ENCODE measurements around the gene GOLGA3. TPM values are rescaled to one million over a fixed set of nuclear protein-coding genes. Genes with fewer than 3 reads are reported as not detected.

GOLGA3 gene
- total RNA-seq, 5 donors from 2014 or later (not counting 1 experiment from before 2014, with no cell fraction given): 49.1 to 77.9 (median 67.4) TPM

DNA sequence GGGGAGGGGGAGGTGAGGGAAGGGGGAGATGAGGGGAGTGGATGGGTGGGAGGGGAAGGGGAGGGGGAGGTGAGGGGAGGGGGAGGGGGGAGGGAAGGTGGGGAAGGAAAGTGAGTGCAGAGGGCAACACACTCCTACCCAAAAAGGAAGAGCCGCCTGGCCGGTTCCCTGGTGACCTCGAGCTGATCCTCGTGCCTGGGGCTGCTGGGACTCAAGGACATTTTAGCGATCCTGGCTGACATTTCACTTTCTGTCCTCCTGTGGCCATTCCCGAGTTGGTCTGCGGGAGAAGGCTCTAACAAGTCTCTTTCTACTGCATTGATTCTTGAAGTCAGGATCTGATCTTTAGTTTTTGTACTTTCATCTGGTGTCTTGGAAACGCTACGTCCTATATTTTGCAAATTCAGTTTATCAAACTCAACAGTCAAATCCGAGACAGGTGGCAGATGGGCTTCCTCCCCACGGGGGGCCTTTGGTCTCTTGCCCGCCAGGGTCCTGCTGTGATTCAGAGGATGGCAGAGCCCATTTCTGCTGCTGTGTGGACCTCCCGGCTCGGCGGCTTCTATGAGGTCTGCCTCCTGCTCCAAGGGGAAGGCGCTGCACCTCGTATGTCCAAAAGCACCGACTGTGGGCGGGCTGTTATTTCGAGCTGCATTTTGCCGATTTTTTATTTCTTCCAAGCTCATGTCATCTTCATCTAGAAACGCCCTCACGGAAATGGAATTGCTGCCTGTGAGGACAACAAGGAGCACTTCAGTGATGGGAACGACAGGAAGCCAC is 98.9 kb downstream of the GOLGA3 start:
- Histone ChIP-seq H3K4me3 (ENCODE audit: control insufficient read depth in 1 of 2, extremely low read depth in 1 of 2, low read length in 1 of 2) (no peak overlapping the region), H3K9me3 (no peaks in the 10 kb centered on the region), H3K27me3 (replicated peaks in 1 of 2; ENCODE audit: control insufficient read depth in 2 of 2, extremely low read depth in 1 of 2, insufficient read depth in 2 of 2, low read length in 1 of 2) (no peaks in the 10 kb centered on the region), H3K4me1 (ENCODE audit: control insufficient read depth in 1 of 2, extremely low read depth in 1 of 2, insufficient read depth in 2 of 2, low read length in 2 of 2) (no peaks in the 10 kb centered on the region), H3K27ac (ENCODE audit: low read length) (no peak overlapping the region), H3K36me3 (ENCODE audit: control insufficient read depth in 2 of 2, extremely low read depth in 1 of 2, insufficient read depth in 1 of 2, low read length in 1 of 2) (peaks cover 37 to 82% of the 10 kb centered on the region in 2 donors)
- Mint-ChIP-seq H3K27me3 (no peaks in the 10 kb centered on the region), H3K4me1 (peaks cover 2 to 9% (median 4%) of the 10 kb centered on the region in 3 donors), H3K36me3 (peaks cover 77% of the 10 kb centered on the region), H3K9me3 (no peaks in the 10 kb centered on the region), H3K27ac (no peak overlapping the region), H3K4me3 (no peak overlapping the region)
- POLR2A ChIA-PET: no interaction called here
- 95% methylated on average over 13 of the region's 24 CpGs for WGBS (ENCODE audit: insufficient coverage)
- no peak for ATAC-seq (replicated peaks in 1 of 4)
- no peak for DNase-seq
- CTCF ChIA-PET: interaction anchor here in 1 of 2 donors (0.6 kb wide), 1 partner anchor 59 kb away, joined by 15 read pairs; no protein-coding TSS in a partner anchor

GRCh38 chr12:132728502-132728901 is 100.2 kb downstream of the GOLGA3 start:
- DNase-seq (no peak), ATAC-seq (replicated peaks in 1 of 4) (no peak)
- no peak overlapping the region for H3K27ac ChIP-seq (ENCODE audit: low read length)
- no peak overlapping the region for H3K4me3 ChIP-seq (ENCODE audit: control insufficient read depth in 1 of 2, extremely low read depth in 1 of 2, low read length in 1 of 2)
- peaks cover 39 to 84% of the 10 kb centered on the region in 2 donors for H3K36me3 ChIP-seq (ENCODE audit: control insufficient read depth in 2 of 2, extremely low read depth in 1 of 2, insufficient read depth in 1 of 2, low read length in 1 of 2)
- no peaks in the 10 kb centered on the region for H3K27me3 ChIP-seq (replicated peaks in 1 of 2; ENCODE audit: control insufficient read depth in 2 of 2, extremely low read depth in 1 of 2, insufficient read depth in 2 of 2, low read length in 1 of 2)
- Mint-ChIP-seq H3K27ac (no peak overlapping the region), H3K4me3 (no peak overlapping the region), H3K4me1 (peaks cover 2 to 9% (median 4%) of the 10 kb centered on the region in 3 donors), H3K9me3 (no peaks in the 10 kb centered on the region), H3K36me3 (peaks cover 72% of the 10 kb centered on the region), H3K27me3 (no peaks in the 10 kb centered on the region)
- 100% methylated on average over 5 of the region's 7 CpGs for WGBS (ENCODE audit: insufficient coverage)
- H3K4me1 ChIP-seq (ENCODE audit: control insufficient read depth in 1 of 2, extremely low read depth in 1 of 2, insufficient read depth in 2 of 2, low read length in 2 of 2): no peaks in the 10 kb centered on the region
- POLR2A ChIA-PET: no interaction called here
- no peaks in the 10 kb centered on the region for H3K9me3 ChIP-seq
- CTCF ChIA-PET: interaction anchor here in 1 of 2 donors (0.6 kb wide), 1 partner anchor 96 kb away, joined by 5 read pairs; no protein-coding TSS in a partner anchor

DNA sequence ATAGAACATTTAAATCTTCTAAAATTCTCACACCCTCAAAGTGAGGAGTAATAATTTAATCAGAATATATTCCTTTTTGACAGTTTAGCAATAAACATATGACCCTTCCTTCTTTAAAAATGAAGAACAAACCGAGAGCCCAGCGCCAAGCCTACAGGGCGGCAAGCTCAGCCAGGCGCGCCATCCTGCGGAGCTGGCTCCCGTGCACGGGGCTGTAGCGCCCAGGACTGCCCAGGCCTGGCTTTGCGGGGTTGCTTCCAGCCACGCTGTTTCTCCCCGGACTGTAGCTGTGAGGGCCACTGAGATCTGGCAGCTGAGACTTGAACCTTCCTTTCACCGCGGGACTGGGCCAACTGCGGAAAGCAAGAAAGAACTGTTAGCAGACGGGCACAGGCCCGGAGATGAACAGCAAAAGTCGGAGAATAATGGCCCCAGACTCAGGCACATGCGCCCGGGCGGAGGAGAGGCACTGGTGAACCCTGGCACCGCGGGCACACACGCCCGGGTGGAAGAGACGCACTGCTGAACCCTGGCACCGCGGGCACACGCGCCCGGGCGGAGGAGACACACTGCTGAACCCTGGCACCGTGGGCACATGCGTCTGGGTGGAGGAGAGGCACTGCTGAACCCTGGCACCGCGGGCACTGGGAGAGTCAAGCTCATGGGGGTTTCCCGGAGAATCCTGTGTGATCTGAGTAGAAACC is 101.4 kb downstream of the GOLGA3 start:
- H3K27ac Mint-ChIP-seq: no peak overlapping the region

DNA sequence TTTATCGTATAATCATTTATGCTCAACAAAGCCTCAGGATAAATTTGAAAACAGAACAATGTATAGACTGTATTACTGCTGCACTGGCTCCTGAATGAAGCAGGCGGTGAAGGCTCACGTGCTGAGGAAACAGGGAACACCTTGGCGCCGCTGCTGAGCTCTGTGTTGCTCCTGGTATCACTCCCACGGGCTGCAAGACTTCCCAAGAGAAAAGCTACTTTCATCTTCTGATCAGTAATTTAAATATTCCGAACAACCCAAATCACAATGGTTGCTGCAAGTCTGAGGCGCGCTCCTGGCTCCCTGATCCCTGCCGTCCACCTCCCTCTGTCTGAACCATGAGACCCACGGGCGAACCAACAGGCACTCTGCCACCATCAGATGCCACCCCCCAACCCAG is 102.3 kb downstream of the GOLGA3 start:
- DNase-seq (no peak), ATAC-seq (replicated peaks in 1 of 4) (no peak)
- H3K4me3 Mint-ChIP-seq: no peak overlapping the region
- H3K4me1 Mint-ChIP-seq: peaks cover 2 to 5% (median 3%) of the 10 kb centered on the region in 3 donors
- no peaks in the 10 kb centered on the region for H3K27me3 ChIP-seq (replicated peaks in 1 of 2; ENCODE audit: control insufficient read depth in 2 of 2, extremely low read depth in 1 of 2, insufficient read depth in 2 of 2, low read length in 1 of 2)
- H3K9me3 Mint-ChIP-seq: no peaks in the 10 kb centered on the region
- over 99% methylated on average over 9 of the region's 12 CpGs for WGBS (ENCODE audit: insufficient coverage)
- no peak overlapping the region for H3K4me3 ChIP-seq (ENCODE audit: control insufficient read depth in 1 of 2, extremely low read depth in 1 of 2, low read length in 1 of 2)
- H3K4me1 ChIP-seq (ENCODE audit: control insufficient read depth in 1 of 2, extremely low read depth in 1 of 2, insufficient read depth in 2 of 2, low read length in 2 of 2): no peaks in the 10 kb centered on the region
- H3K27ac Mint-ChIP-seq: no peak overlapping the region
- no peaks in the 10 kb centered on the region for H3K9me3 ChIP-seq
- no peak overlapping the region for H3K27ac ChIP-seq (ENCODE audit: low read length)
- no peaks in the 10 kb centered on the region for H3K27me3 Mint-ChIP-seq
- ChIA-PET POLR2A (no interaction called here), CTCF (no interaction called here)
- peaks cover 35 to 77% of the 10 kb centered on the region in 2 donors for H3K36me3 ChIP-seq (ENCODE audit: control insufficient read depth in 2 of 2, extremely low read depth in 1 of 2, insufficient read depth in 1 of 2, low read length in 1 of 2)
- H3K36me3 Mint-ChIP-seq: peaks cover 55% of the 10 kb centered on the region

More for the DNA sequence above, 101.4 kb downstream of the GOLGA3 start:
- H3K4me1 Mint-ChIP-seq: peaks cover 2 to 9% (median 5%) of the 10 kb centered on the region in 3 donors
- H3K27me3 ChIP-seq (replicated peaks in 1 of 2; ENCODE audit: control insufficient read depth in 2 of 2, extremely low read depth in 1 of 2, insufficient read depth in 2 of 2, low read length in 1 of 2): no peaks in the 10 kb centered on the region
- no peak for ATAC-seq (replicated peaks in 1 of 4)
- no peak overlapping the region for H3K4me3 Mint-ChIP-seq
- H3K27ac ChIP-seq (ENCODE audit: low read length): no peak overlapping the region
- no peaks in the 10 kb centered on the region for H3K27me3 Mint-ChIP-seq
- no peak overlapping the region for H3K4me3 ChIP-seq (ENCODE audit: control insufficient read depth in 1 of 2, extremely low read depth in 1 of 2, low read length in 1 of 2)
- ChIA-PET POLR2A (no interaction called here), CTCF (no interaction called here)
- no peaks in the 10 kb centered on the region for H3K9me3 Mint-ChIP-seq
- peaks cover 39 to 83% of the 10 kb centered on the region in 2 donors for H3K36me3 ChIP-seq (ENCODE audit: control insufficient read depth in 2 of 2, extremely low read depth in 1 of 2, insufficient read depth in 1 of 2, low read length in 1 of 2)
- peaks cover 61% of the 10 kb centered on the region for H3K36me3 Mint-ChIP-seq
- WGBS (ENCODE audit: insufficient coverage): 96% methylated on average over 36 of the region's 37 CpGs
- no peaks in the 10 kb centered on the region for H3K4me1 ChIP-seq (ENCODE audit: control insufficient read depth in 1 of 2, extremely low read depth in 1 of 2, insufficient read depth in 2 of 2, low read length in 2 of 2)
- no peaks in the 10 kb centered on the region for H3K9me3 ChIP-seq
- DNase-seq: no peak

DNA sequence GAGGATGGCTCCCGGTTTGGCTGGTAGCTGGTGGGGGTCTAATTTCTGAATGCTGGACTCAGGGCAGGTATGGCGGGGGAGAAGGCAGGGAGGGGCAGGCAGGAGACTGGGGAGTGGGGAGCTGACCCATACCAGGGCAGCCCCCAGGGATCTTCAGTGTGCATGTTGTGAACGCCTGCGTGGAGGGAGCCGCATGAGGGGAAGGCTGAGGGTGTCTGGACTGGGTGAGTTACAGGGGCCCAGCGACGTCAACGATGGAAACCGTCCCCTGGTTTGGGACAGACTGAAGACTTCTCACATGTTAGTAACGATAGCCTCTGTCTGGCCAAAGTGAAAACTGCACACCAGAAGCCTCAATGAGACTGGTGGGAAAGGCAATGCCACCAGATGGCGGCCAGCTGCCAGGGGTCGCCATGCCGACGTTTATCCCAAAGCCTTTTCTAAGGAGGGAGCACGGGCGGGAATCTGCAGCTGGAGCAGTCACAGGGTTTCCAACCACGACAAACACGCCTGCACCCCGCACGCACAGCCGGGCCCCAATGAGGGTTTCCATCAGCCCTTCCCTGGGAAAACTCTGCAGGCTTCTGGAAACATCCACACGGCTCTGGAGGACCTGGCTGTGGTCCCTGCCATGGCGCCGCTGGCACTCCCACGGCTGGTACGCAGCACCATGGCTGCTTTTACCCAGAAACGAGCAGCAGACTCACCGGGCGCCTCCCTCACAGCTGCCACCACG is 104.0 kb downstream of the GOLGA3 start:
- ChIA-PET CTCF (no interaction called here), POLR2A (no interaction called here)
- peaks cover 29 to 78% of the 10 kb centered on the region in 2 donors for H3K36me3 ChIP-seq (ENCODE audit: control insufficient read depth in 2 of 2, extremely low read depth in 1 of 2, insufficient read depth in 1 of 2, low read length in 1 of 2)
- WGBS (ENCODE audit: insufficient coverage): 95% methylated on average over 27 of the region's 30 CpGs
- no peak overlapping the region for H3K27ac ChIP-seq (ENCODE audit: low read length)
- no peaks in the 10 kb centered on the region for H3K27me3 ChIP-seq (replicated peaks in 1 of 2; ENCODE audit: control insufficient read depth in 2 of 2, extremely low read depth in 1 of 2, insufficient read depth in 2 of 2, low read length in 1 of 2)
- no peak overlapping the region for H3K4me3 ChIP-seq (ENCODE audit: control insufficient read depth in 1 of 2, extremely low read depth in 1 of 2, low read length in 1 of 2)
- H3K4me3 Mint-ChIP-seq: no peak overlapping the region
- no peaks in the 10 kb centered on the region for H3K9me3 Mint-ChIP-seq
- H3K9me3 ChIP-seq: no peaks in the 10 kb centered on the region
- H3K27me3 Mint-ChIP-seq: no peaks in the 10 kb centered on the region
- no peaks in the 10 kb centered on the region for H3K4me1 ChIP-seq (ENCODE audit: control insufficient read depth in 1 of 2, extremely low read depth in 1 of 2, insufficient read depth in 2 of 2, low read length in 2 of 2)
- ATAC-seq (replicated peaks in 1 of 4) (no peak), DNase-seq (no peak)
- H3K36me3 Mint-ChIP-seq: peaks cover 52% of the 10 kb centered on the region
- peaks cover 1 to 5% (median 3%) of the 10 kb centered on the region in 3 donors for H3K4me1 Mint-ChIP-seq
- no peak overlapping the region for H3K27ac Mint-ChIP-seq

- H3K36me3 ChIP-seq (ENCODE audit: control insufficient read depth in 2 of 2, extremely low read depth in 1 of 2, insufficient read depth in 1 of 2, low read length in 1 of 2): peaks cover 36 to 83% of the 10 kb centered on the region in 2 donors
- Mint-ChIP-seq H3K4me3 (no peak overlapping the region), H3K36me3 (peaks cover 57% of the 10 kb centered on the region), H3K9me3 (no peaks in the 10 kb centered on the region), H3K4me1 (peaks cover 0 to 2% (median 2%) of the 10 kb centered on the region in 3 donors), H3K27ac (no peak overlapping the region), H3K27me3 (no peaks in the 10 kb centered on the region)
- DNase-seq (no peak), ATAC-seq (replicated peaks in 1 of 4) (no peak)
- no peaks in the 10 kb centered on the region for H3K9me3 ChIP-seq
- no peaks in the 10 kb centered on the region for H3K27me3 ChIP-seq (replicated peaks in 1 of 2; ENCODE audit: control insufficient read depth in 2 of 2, extremely low read depth in 1 of 2, insufficient read depth in 2 of 2, low read length in 1 of 2)
- H3K4me1 ChIP-seq (ENCODE audit: control insufficient read depth in 1 of 2, extremely low read depth in 1 of 2, insufficient read depth in 2 of 2, low read length in 2 of 2): no peaks in the 10 kb centered on the region
- POLR2A ChIA-PET: no interaction called here
- H3K27ac ChIP-seq (ENCODE audit: low read length): no peak overlapping the region
- H3K4me3 ChIP-seq (ENCODE audit: control insufficient read depth in 1 of 2, extremely low read depth in 1 of 2, low read length in 1 of 2): no peak overlapping the region
- CTCF ChIA-PET: no interaction called here
- no CpG with 5 or more reads among the region's 2 CpGs for WGBS (ENCODE audit: insufficient coverage)
These were observed 104.9 kb downstream of the GOLGA3 start for GRCh38 chr12:132723764-132724140.

Measured in T-cell (primary cell).